ENCODE data around the gene IRF1.

Gene IRF1

DNA sequence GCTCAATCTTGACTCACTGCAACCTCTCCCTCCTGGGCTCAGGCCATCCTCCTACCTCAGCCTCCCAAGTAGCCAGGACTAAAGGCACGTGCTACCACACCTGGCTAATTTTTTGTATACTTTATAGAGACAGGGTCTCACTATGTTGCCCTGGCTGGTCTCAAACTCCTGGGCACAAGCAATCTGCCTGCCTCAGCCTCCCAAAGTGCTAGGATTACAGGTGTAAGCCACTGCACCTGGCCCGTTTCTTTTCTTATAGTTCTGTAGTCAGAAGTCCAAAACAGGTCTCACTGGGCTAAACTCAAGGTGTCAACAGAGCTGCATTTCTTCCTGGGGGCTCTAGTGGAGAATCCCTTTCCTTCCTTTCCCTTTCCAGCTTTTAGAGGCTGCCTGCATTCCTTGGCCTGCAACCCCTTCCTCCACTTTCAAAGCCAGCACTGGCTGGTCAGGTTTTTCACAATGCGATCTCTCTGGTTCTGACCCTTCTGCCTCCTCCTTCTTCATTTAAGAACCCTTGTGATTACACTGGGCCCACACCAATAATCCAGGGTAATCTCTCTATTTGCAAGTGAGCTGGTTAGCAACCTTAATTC lies 16.3 kb downstream of the IRF1 start:
- no peak for DNase-seq (ENCODE audit: low spot score)

DNA sequence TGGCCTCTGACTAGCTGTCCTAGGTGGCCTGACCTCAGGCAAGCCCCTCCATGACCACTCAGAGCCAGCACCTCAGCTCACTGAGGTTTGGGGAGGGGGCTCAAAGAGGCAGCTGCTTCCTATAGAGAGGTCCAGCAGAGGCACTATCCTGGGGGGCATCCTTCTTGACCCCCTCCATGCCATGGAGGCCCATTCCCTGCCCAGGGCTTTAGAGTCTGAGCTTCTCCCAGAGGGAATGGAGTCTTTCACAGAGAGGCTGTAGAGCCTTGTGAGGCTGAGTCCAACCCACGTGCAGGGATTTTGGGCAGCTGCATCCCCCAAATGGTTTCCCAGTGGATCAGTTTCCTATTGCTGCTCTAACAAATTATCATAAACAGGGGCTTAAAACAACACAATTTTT lies 16.9 kb downstream of the IRF1 start:
- no peak for DNase-seq (ENCODE audit: low spot score)

DNA sequence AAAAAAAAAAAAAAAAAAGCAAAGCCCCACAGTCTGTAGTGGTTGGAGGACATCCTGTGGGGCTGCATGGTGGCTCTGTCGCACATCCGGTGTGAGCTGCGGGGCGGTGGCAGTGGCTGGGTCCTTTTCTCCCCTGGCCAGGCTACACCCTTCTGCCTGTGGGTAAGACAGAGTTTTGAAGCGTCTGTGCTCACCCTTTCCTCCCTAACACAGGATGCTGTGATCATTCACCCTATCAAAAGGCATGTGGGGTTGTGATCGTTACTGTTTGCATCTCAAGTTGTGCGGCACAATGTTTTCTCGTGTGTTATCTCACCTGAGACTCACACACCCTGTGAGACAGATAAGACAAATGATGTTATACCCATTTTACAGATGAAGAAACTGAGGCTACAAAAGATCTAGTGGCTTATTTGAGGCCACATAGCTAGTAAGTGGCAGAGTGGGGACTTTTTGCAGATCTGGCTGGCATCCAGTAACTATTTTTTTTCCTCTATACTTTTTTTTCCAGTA lies 17.5 kb downstream of the IRF1 start:
- no peak for DNase-seq (ENCODE audit: low spot score)

DNA sequence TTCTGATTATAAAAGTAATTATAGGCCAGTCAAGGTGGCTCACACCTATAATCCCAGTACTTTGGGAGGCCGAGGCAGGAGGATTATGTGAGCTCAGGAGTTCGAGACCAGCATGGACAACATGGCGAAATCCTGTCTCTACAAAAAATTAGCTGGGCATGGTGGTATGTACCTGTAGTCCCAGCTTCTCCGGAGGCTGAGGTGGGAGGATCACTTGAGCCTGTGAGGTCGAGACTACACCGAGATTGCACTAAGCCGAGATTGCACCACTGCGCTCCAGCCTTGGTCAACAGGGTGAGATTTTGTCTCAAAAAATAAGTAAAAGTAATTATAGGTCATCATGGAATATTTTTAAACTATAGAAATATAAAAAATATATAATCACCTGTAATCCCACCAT lies 18.1 kb downstream of the IRF1 start:
- DNase-seq (ENCODE audit: low spot score): no peak

DNA sequence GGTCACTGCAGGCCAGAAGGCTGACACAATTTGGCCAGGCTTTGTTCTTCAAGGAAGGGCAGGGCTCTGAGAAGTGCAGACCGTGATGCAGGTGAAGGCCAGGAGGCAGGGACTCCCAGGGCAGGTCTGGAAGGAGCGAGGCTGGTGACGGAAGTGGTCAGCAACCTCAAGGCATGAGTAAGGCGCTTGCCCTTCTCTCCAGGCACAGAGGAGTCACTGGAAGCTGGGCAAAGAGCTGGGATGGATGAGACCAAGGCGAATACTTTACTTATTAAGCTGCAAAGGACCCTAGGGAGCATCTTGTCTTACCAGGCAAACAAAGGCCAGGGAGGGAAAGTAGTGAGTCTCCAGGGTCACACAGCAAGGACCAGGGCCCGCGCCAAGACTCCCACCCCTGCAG lies 18.6 kb downstream of the IRF1 start:
- no peak for DNase-seq (ENCODE audit: low spot score)

DNA sequence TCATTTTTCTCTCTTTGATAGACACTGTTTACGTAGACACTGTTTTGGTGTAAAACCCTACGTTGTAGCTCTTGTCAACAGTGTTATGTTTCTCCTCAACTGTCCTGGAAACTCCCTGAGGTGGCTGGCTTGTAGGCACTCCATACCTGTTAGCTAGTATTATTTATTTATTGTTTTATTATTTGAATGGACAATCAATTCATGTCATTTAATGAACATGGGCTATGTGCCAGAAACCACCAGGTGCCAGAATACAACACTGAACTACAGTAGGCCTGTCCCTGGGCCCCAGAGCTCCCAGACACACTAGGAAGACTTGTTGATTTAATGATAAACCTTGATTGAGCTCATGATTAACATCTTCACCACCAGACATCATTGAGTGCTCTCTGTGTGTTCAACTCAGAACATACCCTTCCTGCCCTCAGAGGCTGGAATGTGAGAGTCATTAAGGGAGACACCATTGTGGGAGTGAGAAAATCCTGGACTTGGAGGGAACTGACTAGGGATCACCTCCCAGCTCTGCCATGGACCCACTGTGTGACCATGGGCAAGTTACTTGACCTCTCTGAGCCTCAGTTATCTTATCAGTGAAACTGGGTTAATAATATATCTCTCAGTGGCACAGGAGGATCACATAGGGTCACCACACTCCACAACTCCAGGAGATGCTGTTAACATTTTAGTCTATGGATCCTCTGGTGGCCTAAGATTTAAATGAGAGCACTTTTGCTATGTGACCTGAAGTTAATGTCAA lies 19.2 kb downstream of the IRF1 start:
- DNase-seq (ENCODE audit: low spot score): no peak

DNA sequence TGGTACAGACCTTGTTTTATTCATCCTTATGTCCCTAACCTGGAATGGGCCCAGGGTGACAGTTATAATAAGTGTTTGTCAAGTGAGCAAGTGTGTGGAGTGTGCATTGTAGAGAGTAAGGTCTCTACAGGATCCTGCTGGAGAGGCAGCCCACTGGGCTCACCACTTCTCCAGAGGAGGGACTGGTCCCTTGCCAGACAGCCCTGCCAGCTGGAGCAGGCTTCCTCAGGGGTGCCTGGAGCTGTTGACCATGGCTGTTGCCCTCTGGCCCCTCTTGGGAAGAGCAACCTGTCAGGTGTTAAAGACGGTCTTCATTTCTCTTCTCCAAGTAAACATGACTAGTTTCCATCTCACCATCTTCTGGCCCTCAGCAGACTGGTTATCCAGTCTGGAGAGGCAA lies 20.0 kb downstream of the IRF1 start:
- no peak for DNase-seq (ENCODE audit: low spot score)

DNA sequence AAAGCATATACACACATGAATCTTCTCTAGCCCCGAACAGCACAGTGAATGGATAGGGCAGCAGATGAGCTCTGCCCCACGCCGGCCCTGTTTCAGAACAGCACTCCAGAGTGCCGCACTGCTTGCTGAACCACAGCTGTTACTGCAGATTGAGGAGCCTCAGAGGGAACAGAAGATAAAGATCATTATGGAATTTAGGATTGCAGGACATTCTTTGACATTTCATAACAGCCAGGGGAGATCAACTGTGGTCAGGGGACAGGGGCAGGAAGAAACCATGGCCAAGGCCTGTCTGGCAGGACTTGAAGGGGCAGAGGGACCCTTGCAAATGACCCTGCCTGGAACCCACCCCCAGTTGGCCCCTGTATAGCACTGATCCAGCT lies 20.6 kb downstream of the IRF1 start:
- no peak for DNase-seq (ENCODE audit: low spot score)

DNA sequence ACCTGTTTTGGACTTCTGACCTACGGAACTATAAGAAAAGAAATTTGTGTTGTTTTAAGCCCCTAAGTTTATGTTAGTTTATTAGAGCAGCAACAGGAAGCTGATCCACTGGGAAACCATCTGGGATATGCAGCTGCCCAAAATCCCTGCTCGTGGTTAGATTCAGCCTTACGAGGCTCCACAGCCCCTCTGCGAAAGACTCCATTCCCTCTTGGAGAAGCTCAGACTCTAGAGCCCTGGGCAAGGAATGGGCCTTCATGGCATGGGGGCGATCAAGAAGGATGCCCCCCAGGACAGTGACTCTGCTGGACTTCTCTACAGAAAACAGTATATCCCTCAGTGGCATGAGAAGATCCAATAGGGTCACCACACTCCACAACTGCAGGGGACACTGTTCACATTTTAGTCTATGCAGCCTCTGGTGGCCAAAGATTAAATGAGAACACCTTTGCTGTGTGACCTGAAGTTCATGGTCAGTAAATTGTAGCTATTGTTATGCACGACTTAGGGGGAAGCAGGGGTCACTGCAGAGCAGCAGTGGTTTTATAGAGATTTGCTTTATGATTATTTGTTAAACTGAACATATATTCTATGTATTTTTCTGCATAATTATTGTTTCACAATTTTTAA lies 21.1 kb downstream of the IRF1 start:
- no peak for DNase-seq (ENCODE audit: low spot score)

DNA sequence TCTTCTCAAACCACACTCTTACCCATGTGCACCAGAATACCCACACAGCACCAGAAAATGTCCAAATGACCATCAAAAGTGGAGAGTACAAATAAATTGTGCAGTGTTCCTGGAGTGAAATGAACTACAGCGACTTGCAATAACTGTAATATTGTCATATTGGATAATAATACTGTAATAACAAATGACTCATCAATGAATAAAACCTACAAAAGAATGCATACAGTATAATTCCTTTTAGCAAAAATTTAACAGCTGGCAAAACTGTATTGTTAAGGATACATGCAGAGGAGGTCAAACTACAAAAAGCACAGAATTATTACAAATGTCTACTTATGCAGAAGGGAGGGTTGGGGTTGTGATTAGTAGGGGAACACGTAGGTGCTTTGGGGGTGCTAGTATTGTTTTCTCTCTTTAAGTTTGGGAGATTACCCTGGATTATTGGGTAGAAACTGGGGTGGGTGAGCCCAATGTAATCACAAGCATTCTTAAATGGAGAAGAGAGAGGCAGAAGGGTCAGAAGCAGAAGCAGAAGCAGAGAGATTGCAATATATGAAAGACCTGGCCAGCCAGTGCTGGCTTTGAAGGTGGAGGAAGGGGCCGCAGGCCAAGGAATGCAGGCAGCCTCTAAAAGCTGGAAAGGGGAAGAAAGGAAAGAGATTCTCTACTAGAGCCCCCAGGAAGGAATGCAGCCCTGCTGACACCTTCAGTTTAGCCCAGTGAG lies 21.8 kb downstream of the IRF1 start:
- no peak for DNase-seq (ENCODE audit: low spot score)

DNA sequence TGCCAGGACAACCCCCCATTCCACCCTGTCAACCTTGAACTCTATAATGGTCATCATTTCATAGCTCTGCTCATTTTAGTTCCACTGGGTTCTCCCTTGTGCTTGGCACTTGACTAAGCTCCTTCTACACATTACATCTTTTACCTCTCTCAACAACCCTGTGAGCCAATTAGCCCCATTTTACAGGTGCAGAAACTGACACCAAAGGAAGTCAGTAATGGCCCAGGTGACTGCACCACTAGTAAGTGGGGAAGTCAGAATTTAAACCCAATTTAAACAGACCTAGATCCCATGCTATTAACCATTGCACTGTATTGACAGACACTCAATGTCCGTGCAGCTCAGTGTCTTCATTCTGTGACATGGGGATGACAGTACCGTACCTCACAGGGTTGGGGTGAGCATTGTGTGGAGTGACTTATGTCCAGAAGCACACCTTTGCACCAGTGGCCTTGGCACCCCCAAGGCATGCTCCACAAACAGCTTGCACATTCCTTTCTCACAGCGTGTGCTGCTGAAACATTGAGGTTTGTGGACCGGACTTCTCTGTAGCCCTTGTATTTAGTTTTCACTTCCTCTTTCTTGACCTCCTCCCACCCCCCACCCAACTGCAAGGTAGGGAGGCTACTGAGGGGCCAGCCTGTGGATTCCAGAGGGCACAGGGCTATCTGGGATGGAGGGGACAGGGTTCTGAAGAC lies 23.1 kb downstream of the IRF1 start:
- no peak for DNase-seq (ENCODE audit: low spot score)

DNA sequence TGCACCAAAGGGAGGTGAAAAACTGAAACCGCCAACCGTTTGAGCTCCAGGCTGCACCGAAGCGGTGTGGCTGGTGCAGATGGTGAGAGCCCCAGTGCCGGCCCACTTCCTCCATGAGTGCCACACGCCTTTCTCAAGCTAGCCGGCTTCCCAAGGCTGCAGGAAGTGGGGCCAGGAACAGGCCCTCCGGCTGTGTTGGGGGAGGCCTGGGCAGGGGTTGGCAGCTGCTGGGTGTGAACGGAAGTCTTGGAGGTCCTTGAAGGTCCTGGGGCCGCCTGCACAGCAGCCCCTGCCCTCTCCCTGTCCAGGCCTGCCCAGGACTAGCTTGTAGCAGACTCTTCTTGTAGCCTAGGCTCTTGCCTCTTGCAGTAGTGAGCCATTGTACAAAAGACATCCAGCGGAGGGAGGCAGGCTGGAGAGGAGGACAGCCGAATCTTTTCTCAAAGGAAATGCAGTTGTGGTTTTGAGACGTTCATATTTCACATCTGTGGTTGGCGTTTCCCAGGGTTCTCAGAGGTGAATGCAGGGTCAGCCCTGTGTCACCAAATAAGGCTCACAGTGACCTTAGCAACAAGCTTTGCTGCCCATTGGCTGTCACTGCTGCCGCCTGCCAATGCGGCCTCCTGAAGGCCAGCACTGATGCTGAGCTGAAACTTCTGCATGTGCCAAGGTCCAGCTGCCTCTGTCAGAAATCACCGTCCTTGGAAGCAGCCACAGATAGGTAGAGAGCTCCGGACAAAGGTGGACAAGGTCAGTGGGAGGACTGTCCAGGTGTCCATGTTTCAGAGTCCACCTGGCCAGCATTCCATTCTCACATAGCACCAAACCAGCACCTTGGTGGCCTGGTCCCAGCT lies 23.9 kb downstream of the IRF1 start:
- no peak for DNase-seq (ENCODE audit: low spot score)

DNA sequence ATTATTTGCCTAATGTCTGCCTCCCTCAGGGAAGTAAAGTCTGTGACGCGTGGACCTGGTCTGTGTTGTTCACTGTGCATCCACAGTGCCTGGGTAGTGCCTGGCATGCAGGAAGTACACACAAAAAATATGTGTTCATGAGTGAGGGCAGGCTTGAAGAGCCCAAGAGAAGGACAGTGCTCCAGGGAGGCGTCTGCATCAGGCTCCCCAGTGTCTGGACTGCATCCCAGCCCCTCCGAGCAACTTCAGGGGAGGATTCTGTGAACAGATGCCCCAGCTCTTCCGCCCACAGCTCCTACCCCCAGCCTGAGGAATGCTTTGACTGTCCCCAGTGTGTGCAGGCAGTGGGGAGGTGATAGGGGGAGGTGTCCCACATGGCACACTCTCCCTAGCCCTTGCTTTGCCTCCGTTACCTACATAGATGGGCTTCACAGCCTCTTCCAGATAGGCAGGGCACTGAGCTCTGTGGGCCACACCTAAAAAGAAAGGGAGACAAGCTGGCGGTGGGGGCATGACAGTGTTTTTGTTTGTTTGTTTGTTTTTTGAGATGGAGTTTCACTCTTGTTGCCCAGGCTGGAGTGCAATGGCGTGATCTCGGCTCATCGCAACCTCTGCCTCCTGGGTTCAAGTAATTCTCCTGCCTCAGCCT lies 25.4 kb downstream of the IRF1 start:
- DNase-seq (ENCODE audit: low spot score): no peak

DNA sequence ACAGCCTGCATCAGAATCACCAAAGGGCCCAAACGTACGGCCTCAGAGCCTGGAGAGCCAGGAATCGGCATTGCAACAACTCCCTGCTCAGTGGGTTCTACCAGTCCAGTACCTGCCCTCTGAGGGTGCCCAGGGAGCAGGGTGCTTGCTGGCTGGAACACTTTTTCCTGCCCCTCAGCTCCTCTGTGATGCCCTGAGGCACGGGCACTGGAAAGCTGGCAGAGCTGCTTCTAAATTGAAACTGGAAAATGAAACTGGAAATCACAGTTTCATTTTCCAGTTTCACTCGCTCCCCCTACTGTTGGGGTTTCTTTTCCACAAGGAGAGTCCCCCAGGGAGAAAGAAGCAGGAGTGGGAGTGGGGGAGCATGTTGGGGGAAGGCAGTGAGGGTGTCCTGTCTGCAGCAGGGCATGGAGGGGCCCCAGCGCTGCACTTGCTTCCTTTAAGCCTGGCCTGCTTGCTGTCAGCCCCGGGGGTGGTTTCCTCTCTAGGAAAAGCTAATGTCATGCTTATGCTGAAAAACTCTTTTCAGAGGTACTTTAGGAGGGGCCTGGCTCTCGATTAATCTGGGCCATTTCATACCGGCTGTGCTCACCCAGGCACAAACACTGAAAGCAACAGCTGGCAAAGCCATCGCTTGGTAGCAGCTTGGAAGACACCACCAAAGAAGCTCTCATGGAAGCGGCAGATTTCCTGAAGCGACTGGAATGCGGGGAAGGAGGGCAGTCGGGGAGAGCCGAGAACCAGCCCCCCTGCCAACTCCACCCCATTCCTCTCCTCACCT lies 26.2 kb downstream of the IRF1 start:
- no peak for DNase-seq (ENCODE audit: low spot score)

DNA sequence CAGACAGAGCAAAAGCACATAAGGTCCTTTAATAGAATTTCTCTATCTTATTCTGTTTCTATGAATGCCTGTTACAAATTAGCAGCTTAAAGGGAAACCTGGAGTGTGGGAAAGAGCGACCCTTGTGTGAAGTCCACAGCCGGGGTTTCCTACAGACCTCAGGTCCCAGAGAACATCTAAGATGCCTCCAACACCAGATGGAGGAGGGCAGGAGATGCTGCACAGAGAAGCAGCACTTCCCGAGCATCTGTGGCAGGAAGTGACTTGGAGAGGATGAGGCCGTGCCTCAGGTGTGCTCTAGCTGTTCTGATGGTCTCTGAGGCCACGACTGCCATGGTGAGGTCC lies 26.8 kb downstream of the IRF1 start:
- DNase-seq (ENCODE audit: low spot score): no peak

DNA sequence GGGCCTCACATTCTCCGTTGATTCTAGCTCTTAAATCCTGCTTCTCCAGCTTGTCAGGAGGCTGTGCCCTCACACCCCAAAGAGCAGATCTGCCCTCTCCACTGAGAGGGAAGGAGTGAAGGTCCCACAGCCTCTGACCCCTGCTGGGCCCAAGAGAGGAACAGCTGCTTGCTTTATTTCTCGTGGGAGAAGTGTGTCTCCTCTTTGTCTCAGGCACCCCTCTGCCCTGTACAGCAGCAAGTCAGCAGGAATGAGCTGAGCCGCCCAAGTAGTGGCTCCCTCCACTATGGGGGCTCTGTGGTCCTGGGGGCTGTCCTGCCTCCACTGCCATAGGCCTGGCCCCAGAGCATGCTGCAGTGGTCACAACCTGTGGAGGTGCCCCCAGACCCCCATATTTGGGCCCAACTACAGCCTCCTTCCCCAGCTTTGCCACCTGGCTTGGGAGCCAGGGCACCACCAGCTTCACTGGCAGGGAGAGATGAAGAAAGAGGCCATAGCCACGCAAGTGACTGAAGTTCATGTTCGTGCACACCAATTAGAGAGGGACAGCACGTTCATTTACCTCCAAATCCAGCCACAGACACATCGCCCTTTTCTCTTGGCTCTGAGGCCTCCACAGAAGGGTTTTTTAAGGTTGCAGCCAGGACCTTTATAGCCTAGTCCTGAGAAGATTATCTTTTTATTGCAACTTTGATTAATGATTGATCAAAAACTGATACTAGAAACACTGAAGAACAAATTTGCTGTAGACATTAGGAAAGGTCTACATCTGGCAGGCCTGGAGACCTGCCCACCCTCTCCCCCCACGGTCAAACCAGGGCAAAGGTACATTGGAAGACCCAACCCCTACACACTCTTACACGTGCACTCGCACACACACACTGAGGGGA lies 27.5 kb downstream of the IRF1 start:
- DNase-seq (ENCODE audit: low spot score): no peak

DNA sequence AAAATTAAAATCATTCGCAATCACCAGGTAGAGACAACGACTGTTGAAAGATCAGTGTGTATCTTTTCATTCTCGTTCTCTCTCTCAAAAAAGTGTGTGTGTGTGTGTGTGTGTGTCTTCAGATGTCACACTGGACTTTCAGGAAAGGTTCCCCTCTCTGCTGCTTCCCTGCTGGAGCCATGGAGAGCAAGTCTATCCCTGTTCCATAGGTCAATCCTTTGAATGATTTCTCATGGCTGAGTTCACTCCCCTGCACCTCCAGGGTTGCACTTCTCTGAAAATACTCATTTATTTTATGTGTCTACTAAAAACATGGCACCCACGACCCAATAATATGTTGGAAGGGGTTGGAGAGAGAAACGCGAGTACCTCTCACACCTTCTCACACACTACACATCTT lies 28.2 kb downstream of the IRF1 start:
- no peak for DNase-seq (ENCODE audit: low spot score)

DNA sequence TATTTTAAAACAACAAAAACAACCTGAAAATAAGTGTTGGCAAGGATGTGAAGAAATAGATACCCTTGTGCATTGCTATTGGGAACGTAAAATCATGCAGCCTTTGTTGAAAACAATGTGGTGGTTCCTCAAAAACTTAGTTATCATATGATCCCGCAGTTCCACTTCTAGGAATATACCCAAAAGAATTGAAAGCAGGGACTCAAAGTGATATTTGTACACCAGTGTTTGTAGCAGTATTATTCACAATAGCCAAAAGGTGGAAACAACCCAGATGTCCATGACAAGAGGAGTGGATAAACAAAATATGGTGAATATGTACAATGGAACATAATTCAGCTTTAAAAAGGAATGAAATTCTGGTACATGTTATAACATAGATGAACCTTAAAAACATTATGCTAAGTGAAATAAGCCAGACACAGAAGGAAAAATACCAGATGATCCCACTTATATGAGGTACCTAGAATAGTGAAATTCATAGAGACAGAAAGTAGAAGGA lies 29.0 kb downstream of the IRF1 start:
- no peak for DNase-seq (ENCODE audit: low spot score)
